IMR-90 (cell line): ENCODE data around the gene ARHGEF33. TPM values are rescaled to one million over a fixed set of nuclear protein-coding genes. Genes with fewer than 3 reads are reported as not detected.

Experiments
- ATAC-seq: fragments of 200-7000 bp; cut with Tn5 transposase; 2 replicates; pipeline ENCODE4 v1.9.1; 2020; ENCODE audit warnings: low read depth, mild to moderate bottlenecking, moderate library complexity
- BruUV-seq: library from RNA; stranded (reverse); fragments of 400-500 nt; replicated peaks from 2 replicates; lab custom pipeline; 2021; lab: Mats Ljungman, UMichigan
- CTCF ChIA-PET: fragments of 300-600 bp; formaldehyde crosslinking; extraction: SDS; loops from one replicate; lab custom pipeline; 2021; ENCODE audit warnings: antibody characterized with exemption; lab: Yijun Ruan, JAX
- POLR2A ChIA-PET: fragments of 300-600 bp; sonication (Branson Sonifier 250); formaldehyde crosslinking; loops from one replicate; lab custom pipeline; 2022; ENCODE audit warnings: antibody characterized with exemption; ENCODE audit not compliant: unreplicated experiment; lab: Charles Lee
- DNase-seq: peaks from one replicate; pipeline ENCODE4 v3.0.0; 2013
- H2AFZ ChIP-seq: replicated peaks from 2 replicates; pipeline ENCODE3; 2013; ENCODE audit warnings: low read length, mild to moderate bottlenecking; ENCODE audit not compliant: poor library complexity
- H2AK5ac ChIP-seq: 2 replicates; pipeline ENCODE4 v1.6.1; 2013; ENCODE audit warnings: low read depth, low read length, inconsistent platforms
- H2AK9ac ChIP-seq: replicated peaks from 2 replicates; pipeline ENCODE3; 2013; ENCODE audit warnings: mild to moderate bottlenecking, low read depth, low read length, moderate library complexity; ENCODE audit not compliant: poor library complexity
- H2BK120ac ChIP-seq: 2 replicates; pipeline ENCODE4 v1.6.1; 2013; ENCODE audit warnings: low read depth, low read length, inconsistent platforms
- H2BK15ac ChIP-seq: 3 replicates; pipeline ENCODE4 v1.6.1; 2013; ENCODE audit warnings: low read depth, low read length, inconsistent platforms
- H2BK20ac ChIP-seq: 2 replicates; pipeline ENCODE4 v1.6.1; 2013; ENCODE audit warnings: low read depth, mild to moderate bottlenecking, inconsistent platforms, low read length, moderate library complexity
- H2BK5ac ChIP-seq: 2 replicates; pipeline ENCODE4 v1.6.1; 2013; ENCODE audit warnings: mild to moderate bottlenecking, low read depth, low read length, inconsistent platforms; ENCODE audit not compliant: poor library complexity, severe bottlenecking
- H3K14ac ChIP-seq: replicated peaks from 2 replicates; pipeline ENCODE4 v1.6.1; 2013; ENCODE audit warnings: low read depth, low read length, inconsistent platforms
- H3K18ac ChIP-seq: 2 replicates; pipeline ENCODE4 v1.6.1; 2013; ENCODE audit warnings: low read depth, low read length, control low read depth
- H3K23ac ChIP-seq: 2 replicates; pipeline ENCODE4 v1.6.1; 2013; ENCODE audit warnings: low read depth, low read length, inconsistent platforms
- H3K27ac ChIP-seq: 2 replicates; pipeline ENCODE4 v1.5.1; 2013; ENCODE audit warnings: mild to moderate bottlenecking, control low read depth, low read length; ENCODE audit not compliant: insufficient read depth
- H3K27me3 ChIP-seq: 2 replicates; pipeline ENCODE4 v1.6.1; 2013; ENCODE audit warnings: low read length; ENCODE audit not compliant: control insufficient read depth, insufficient read depth
- H3K36me3 ChIP-seq: 2 replicates; pipeline ENCODE4 v1.6.1; 2013; ENCODE audit warnings: low read length, mixed read lengths; ENCODE audit not compliant: control insufficient read depth, insufficient read depth
- H3K4ac ChIP-seq: 2 replicates; pipeline ENCODE4 v1.6.1; 2013; ENCODE audit warnings: low read depth, low read length, inconsistent platforms
- H3K4me1 ChIP-seq: 2 replicates; pipeline ENCODE4 v1.6.1; 2013; ENCODE audit warnings: low read length, mixed read lengths; ENCODE audit not compliant: control insufficient read depth, insufficient read depth
- H3K4me2 ChIP-seq: 2 replicates; pipeline ENCODE4 v1.6.1; 2013; ENCODE audit warnings: low read depth, mild to moderate bottlenecking, control low read depth, low read length, moderate library complexity
- H3K4me3 ChIP-seq: 2 replicates; pipeline ENCODE4 v1.5.1; 2013; ENCODE audit warnings: low read depth, mild to moderate bottlenecking, control low read depth, low read length, moderate library complexity; ENCODE audit not compliant: insufficient read depth
- H3K56ac ChIP-seq: 2 replicates; pipeline ENCODE4 v1.6.1; 2013; ENCODE audit warnings: low read length, inconsistent platforms; ENCODE audit not compliant: insufficient read depth; ENCODE audit errors: extremely low read depth
- H3K79me1 ChIP-seq, 2 experiments: 2 replicates each; pipeline ENCODE4 v1.6.1; 2013; ENCODE audit warnings: low read length in 2 of 2, inconsistent platforms in 1 of 2, low read depth in 1 of 2
- H3K9ac ChIP-seq: 2 replicates; pipeline ENCODE4 v1.6.1; 2013; ENCODE audit warnings: low read depth, low read length, control low read depth
- H3K9me1 ChIP-seq: 2 replicates; pipeline ENCODE4 v1.6.1; 2013; ENCODE audit warnings: low read length, inconsistent platforms; ENCODE audit not compliant: insufficient read depth
- H3K9me3 ChIP-seq: 2 replicates; pipeline ENCODE4 v1.6.1; 2013; ENCODE audit warnings: low read length; ENCODE audit not compliant: control insufficient read depth, insufficient read depth
- H4K20me1 ChIP-seq: 2 replicates; pipeline ENCODE4 v1.6.1; 2013; ENCODE audit warnings: low read length, inconsistent platforms; ENCODE audit not compliant: insufficient read depth
- H4K5ac ChIP-seq: 2 replicates; pipeline ENCODE4 v1.6.1; 2013; ENCODE audit warnings: mild to moderate bottlenecking, low read depth, low read length, control low read depth
- H4K8ac ChIP-seq, 2 experiments: 2 replicates each; pipeline ENCODE4 v1.6.1; 2013; ENCODE audit warnings: low read depth in 2 of 2, low read length in 2 of 2, control low read depth in 1 of 2, inconsistent platforms in 1 of 2
- H4K91ac ChIP-seq: 2 replicates; pipeline ENCODE4 v1.6.1; 2013; ENCODE audit warnings: low read depth, low read length, inconsistent platforms; ENCODE audit not compliant: insufficient read depth
- CHD1 ChIP-seq: IDR thresholded peaks from 2 replicates; pipeline ENCODE4 v1.6.1; 2012; ENCODE audit warnings: low read depth, low read length, improper control_type of control experiment
- FOS ChIP-seq: fragments of 150-350 bp; IDR thresholded peaks from 2 replicates; pipeline ENCODE4 v1.6.1; 2016; ENCODE audit warnings: low read depth, low read length
- MAFK ChIP-seq: IDR thresholded peaks from 2 replicates; pipeline ENCODE4 v1.6.1; 2012; ENCODE audit warnings: low read depth, low read length, improper control_type of control experiment
- MAZ ChIP-seq: IDR thresholded peaks from 2 replicates; pipeline ENCODE4 v1.6.1; 2012; ENCODE audit warnings: low read depth, mild to moderate bottlenecking, low read length, improper control_type of control experiment, moderate library complexity, borderline replicate concordance
- POLR2A ChIP-seq: IDR thresholded peaks from 2 replicates; pipeline ENCODE4 v1.6.1; 2012; ENCODE audit warnings: mild to moderate bottlenecking, low read depth, low read length
- RAD21 ChIP-seq: IDR thresholded peaks from 2 replicates; pipeline ENCODE4 v1.6.1; 2012; ENCODE audit warnings: low read length, improper control_type of control experiment
- RCOR1 ChIP-seq: IDR thresholded peaks from 2 replicates; pipeline ENCODE4 v1.6.1; 2012; ENCODE audit warnings: mild to moderate bottlenecking, low read length, improper control_type of control experiment; ENCODE audit not compliant: insufficient replicate concordance
- RFX5 ChIP-seq: IDR thresholded peaks from 2 replicates; pipeline ENCODE4 v1.8.0; 2012; ENCODE audit warnings: low read depth, mild to moderate bottlenecking, low read length, moderate library complexity
- SMC3 ChIP-seq: fragments of 150-350 bp; IDR thresholded peaks from 2 replicates; pipeline ENCODE4 v1.6.1; 2016; ENCODE audit warnings: low read depth, mild to moderate bottlenecking, antibody characterized with exemption, low read length, moderate library complexity
- WGBS, 2 experiments: methylation state at CpG; one replicate each; pipeline versions ENCODE4 v1.1.5 to v1.1.7; 2013; ENCODE audit warnings: missing lambda C conversion rate in 2 of 2; ENCODE audit not compliant: insufficient read length in 1 of 2; ENCODE audit errors: extremely low coverage in 2 of 2; 5-methylcytosine and 5-hydroxymethylcytosine counted together
- dilution Hi-C: fragments of 300-500 bp; cut with HindIII; formaldehyde crosslinking; loops from one replicate; pipeline ENCODE4 v1.14.3; 2018; ENCODE audit warnings: low sequenced_read_pairs; ENCODE audit not compliant: unreplicated experiment
- in situ Hi-C: fragments of 300-500 bp; cut with MboI; formaldehyde crosslinking; loops from 3 replicates; pipeline ENCODE4 v1.14.3; 2019; ENCODE audit warnings: low sequenced_read_pairs, inconsistent platforms, mixed read lengths
- intact Hi-C: fragments of 100-400 bp; cut with micrococcal nuclease; formaldehyde crosslinking; loops from 2 replicates; pipeline ENCODE4 v1.10.0; 2022
- polyA plus RNA-seq, 3 experiments: library from polyadenylated mRNA; depleted of rRNA; stranded (reverse); fragments of >200 nt; gene quantifications; 2 replicates each; pipeline ENCODE4 v1.2.3, GENCODE V29; 2012; ENCODE audit warnings: low replicate concordance in 1 of 3
- total RNA-seq: library from RNA; depleted of rRNA; stranded (reverse); fragments of >200 nt; gene quantifications from 2 replicates; pipeline ENCODE4 v1.2.3, GENCODE V29; 2012
- TF ChIP-seq, protein P1 (sequence below): conservative IDR thresholded peaks from 2 replicates; pipeline ENCODE4 v1.5.1; 2012; ENCODE audit warnings: mild to moderate bottlenecking, low read depth, low read length, improper control_type of control experiment
- TF ChIP-seq, protein P2 (sequence below): fragments of 150-350 bp; IDR thresholded peaks from 2 replicates; pipeline ENCODE4 v1.6.1; 2016; ENCODE audit warnings: low read depth, mild to moderate bottlenecking, low read length, moderate library complexity, borderline replicate concordance
- TF ChIP-seq, protein P3 (sequence below): fragments of 150-350 bp; IDR thresholded peaks from 2 replicates; pipeline ENCODE4 v1.6.1; 2017; ENCODE audit warnings: mild to moderate bottlenecking, antibody characterized with exemption, low read length, low read depth

The ARHGEF33 gene
- total and polyA plus RNA-seq, 2 of the 4 experiments (the other 2 are of a cell fraction), result 0.18 to 0.21 TPM

DNA sequence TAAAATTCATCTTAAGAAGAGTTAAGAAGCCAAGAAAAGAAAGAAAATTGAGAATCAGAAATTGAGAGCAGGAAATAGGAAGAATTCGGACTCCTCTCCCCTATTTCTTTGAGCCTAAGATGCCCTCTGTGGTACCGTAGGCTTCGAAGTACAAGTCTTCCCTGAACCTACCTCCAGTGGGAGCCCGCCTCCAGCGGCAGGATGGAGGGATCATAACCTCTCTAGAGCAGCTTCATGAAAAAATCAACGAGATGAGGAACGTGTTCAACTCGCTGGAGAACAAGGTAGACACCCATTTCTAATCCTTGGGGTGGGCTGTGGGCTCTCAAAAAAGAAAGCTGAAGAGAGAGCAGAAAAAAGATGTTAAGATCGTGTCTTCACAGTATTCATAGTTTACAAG, 36.3 kb downstream of the ARHGEF33 start:
- no peak overlapping the region for H3K4ac ChIP-seq
- peaks cover 3% of the 10 kb centered on the region for H3K27me3 ChIP-seq
- no peaks in the 10 kb centered on the region for H4K20me1 ChIP-seq
- no peak overlapping the region for H2BK20ac ChIP-seq
- ChIA-PET CTCF (interaction anchor here (1.1 kb wide), 1 partner anchor 17 kb away, joined by 3 read pairs; no protein-coding TSS in a partner anchor), POLR2A (no interaction called here)
- H3K18ac ChIP-seq, result no peak overlapping the region
- H3K14ac ChIP-seq, result no peak overlapping the region
- H3K23ac ChIP-seq, result no peak overlapping the region
- DNase-seq, result no peak
- TF ChIP-seq MAZ, result no peak
- TF ChIP-seq POLR2A, result no peak
- TF ChIP-seq, protein P1, sequence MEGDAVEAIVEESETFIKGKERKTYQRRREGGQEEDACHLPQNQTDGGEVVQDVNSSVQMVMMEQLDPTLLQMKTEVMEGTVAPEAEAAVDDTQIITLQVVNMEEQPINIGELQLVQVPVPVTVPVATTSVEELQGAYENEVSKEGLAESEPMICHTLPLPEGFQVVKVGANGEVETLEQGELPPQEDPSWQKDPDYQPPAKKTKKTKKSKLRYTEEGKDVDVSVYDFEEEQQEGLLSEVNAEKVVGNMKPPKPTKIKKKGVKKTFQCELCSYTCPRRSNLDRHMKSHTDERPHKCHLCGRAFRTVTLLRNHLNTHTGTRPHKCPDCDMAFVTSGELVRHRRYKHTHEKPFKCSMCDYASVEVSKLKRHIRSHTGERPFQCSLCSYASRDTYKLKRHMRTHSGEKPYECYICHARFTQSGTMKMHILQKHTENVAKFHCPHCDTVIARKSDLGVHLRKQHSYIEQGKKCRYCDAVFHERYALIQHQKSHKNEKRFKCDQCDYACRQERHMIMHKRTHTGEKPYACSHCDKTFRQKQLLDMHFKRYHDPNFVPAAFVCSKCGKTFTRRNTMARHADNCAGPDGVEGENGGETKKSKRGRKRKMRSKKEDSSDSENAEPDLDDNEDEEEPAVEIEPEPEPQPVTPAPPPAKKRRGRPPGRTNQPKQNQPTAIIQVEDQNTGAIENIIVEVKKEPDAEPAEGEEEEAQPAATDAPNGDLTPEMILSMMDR, result no peak
- TF ChIP-seq RFX5, result no peak
- no peak for TF ChIP-seq MAFK
- TF ChIP-seq, protein P2, sequence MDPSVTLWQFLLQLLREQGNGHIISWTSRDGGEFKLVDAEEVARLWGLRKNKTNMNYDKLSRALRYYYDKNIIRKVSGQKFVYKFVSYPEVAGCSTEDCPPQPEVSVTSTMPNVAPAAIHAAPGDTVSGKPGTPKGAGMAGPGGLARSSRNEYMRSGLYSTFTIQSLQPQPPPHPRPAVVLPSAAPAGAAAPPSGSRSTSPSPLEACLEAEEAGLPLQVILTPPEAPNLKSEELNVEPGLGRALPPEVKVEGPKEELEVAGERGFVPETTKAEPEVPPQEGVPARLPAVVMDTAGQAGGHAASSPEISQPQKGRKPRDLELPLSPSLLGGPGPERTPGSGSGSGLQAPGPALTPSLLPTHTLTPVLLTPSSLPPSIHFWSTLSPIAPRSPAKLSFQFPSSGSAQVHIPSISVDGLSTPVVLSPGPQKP, result no peak
- TF ChIP-seq RCOR1, result no peak
- TF ChIP-seq RAD21, result no peak
- TF ChIP-seq FOS, result no peak
- no peak for TF ChIP-seq CHD1
- TF ChIP-seq, protein P3, sequence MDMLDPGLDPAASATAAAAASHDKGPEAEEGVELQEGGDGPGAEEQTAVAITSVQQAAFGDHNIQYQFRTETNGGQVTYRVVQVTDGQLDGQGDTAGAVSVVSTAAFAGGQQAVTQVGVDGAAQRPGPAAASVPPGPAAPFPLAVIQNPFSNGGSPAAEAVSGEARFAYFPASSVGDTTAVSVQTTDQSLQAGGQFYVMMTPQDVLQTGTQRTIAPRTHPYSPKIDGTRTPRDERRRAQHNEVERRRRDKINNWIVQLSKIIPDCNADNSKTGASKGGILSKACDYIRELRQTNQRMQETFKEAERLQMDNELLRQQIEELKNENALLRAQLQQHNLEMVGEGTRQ, result no peak
- no peak for TF ChIP-seq SMC3
- H3K36me3 ChIP-seq, result no peaks in the 10 kb centered on the region
- H3K27ac ChIP-seq, result no peak overlapping the region
- H2BK120ac ChIP-seq, result no peak overlapping the region
- H2BK5ac ChIP-seq, result no peak overlapping the region
- no peak overlapping the region for H2AK5ac ChIP-seq
- no TSS peak for BruUV-seq
- no peak for ATAC-seq
- no peak overlapping the region for H4K5ac ChIP-seq
- no peaks in the 10 kb centered on the region for H3K4me1 ChIP-seq
- H3K9me3 ChIP-seq, result no peaks in the 10 kb centered on the region
- H4K91ac ChIP-seq, result no peak overlapping the region
- H2BK15ac ChIP-seq, result no peak overlapping the region
- H2AFZ ChIP-seq, result no peak overlapping the region
- no peak overlapping the region for H3K9ac ChIP-seq
- no peaks in the 10 kb centered on the region for H3K79me1 ChIP-seq
- H3K4me2 ChIP-seq, result no peak overlapping the region
- H2AK9ac ChIP-seq, result no peak overlapping the region
- dilution Hi-C loops, result no loop called here
- no peak overlapping the region for H3K4me3 ChIP-seq
- H3K56ac ChIP-seq, result no peak overlapping the region
- no peak overlapping the region for H4K8ac ChIP-seq
- intact Hi-C loops, result loop anchor here (5.0 kb wide), 1 partner anchor 34 kb away; no protein-coding TSS in a partner anchor
- in situ Hi-C loops, result no loop called here
- 73% methylated on average over 3 of the region's 9 CpGs; no CpG with 5 or more reads in 1 of the 2 experiments for WGBS, 2 experiments
- no peaks in the 10 kb centered on the region for H3K9me1 ChIP-seq
